Tibial nerve (tissue), 4 donors: Measurements from ENCODE around the gene YPEL4. TPM values are rescaled to one million over a fixed set of nuclear protein-coding genes. Genes with fewer than 3 reads are reported as not detected.
"Not testable (repeated sequence)": the region's sequence is repeated elsewhere in the genome, so short reads cannot be mapped to it uniquely, and the experiment has no call there.

Experiments used
- DNase-seq, 2 donors: peaks; one replicate each; pipeline ENCODE4 v3.0.0-alpha.2; 2019; ENCODE audit warnings: low spot score in 2 of 2
- H3K27ac ChIP-seq, 4 donors: fragments of 200-600 bp; sonication (generic) in 3 of 4; one replicate each; pipeline ENCODE4 v1.5.1; 2017 to 2019; ENCODE audit warnings: mild to moderate bottlenecking in 1 of 4
- H3K27me3 ChIP-seq, 2 donors: fragments of 200-600 bp; sonication (generic) in 1 of 2; one replicate each; pipeline versions ENCODE4 v1.5.1 to v1.6.0; 2017 to 2019
- H3K36me3 ChIP-seq, 3 donors: fragments of 200-600 bp; sonication (generic); one replicate each; pipeline ENCODE4 v1.5.1; 2018 to 2019
- H3K4me1 ChIP-seq, 4 donors: fragments of 200-600 bp; sonication (generic) in 3 of 4; one replicate each; pipeline ENCODE4 v1.5.1; 2017 to 2019
- H3K4me3 ChIP-seq, 4 donors: fragments of 200-600 bp; sonication (generic) in 3 of 4; one replicate each; pipeline ENCODE4 v1.5.1; 2017 to 2019; ENCODE audit warnings: mild to moderate bottlenecking in 1 of 4, moderate library complexity in 1 of 4
- H3K9me3 ChIP-seq, 4 donors: fragments of 200-600 bp; sonication (generic) in 3 of 4; one replicate each; pipeline ENCODE4 v1.5.1; 2017 to 2019
- EP300 ChIP-seq, 2 donors: sonication (generic); formaldehyde crosslinking; IDR thresholded peaks; one replicate each; pipeline ENCODE4 v1.6.1; 2017; ENCODE audit warnings: antibody characterized with exemption in 2 of 2, mild to moderate bottlenecking in 1 of 2
- POLR2A ChIP-seq, 2 donors: fragments of 450-650 bp; IDR thresholded peaks; one replicate each; pipeline ENCODE4 v1.6.1; 2017; ENCODE audit warnings: antibody characterized with exemption in 2 of 2, mild to moderate bottlenecking in 2 of 2, moderate library complexity in 2 of 2
- WGBS, 2 donors: methylation state at CpG; one replicate each; pipeline ENCODE4 v1.1.5; 2018; 5-methylcytosine and 5-hydroxymethylcytosine counted together
- total RNA-seq, 4 donors: library from RNA; depleted of rRNA; stranded (reverse); fragments of >200 nt; gene quantifications; one replicate each; pipeline ENCODE4 v1.1.0, GENCODE V29; 2016
- TF ChIP-seq, protein P1 (sequence below), 5 experiments: fragments of 200-600 bp in 3 of 5; fragments of 450-650 bp in 2 of 5; sonication (generic) in 3 of 5; IDR thresholded peaks; one replicate each; pipeline ENCODE4 v1.5.1; 2016 to 2019; ENCODE audit warnings: antibody characterized with exemption in 5 of 5, mild to moderate bottlenecking in 3 of 5, moderate library complexity in 2 of 5

YPEL4 gene, protein sequence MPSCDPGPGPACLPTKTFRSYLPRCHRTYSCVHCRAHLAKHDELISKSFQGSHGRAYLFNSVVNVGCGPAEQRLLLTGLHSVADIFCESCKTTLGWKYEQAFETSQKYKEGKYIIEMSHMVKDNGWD
- total RNA-seq: 1 to 10 TPM in 1 of 4 donors, under 1 TPM in 3; 0.30 to 1.7 (median 0.41) TPM

GRCh38 chr11:57649826-57650738 is at the start of gene YPEL4:
Gene YPEL4, minus strand, starts transcription at chr11:57649912. Its CDS starts 2,805 bp downstream, at chr11:57647107.
- Histone ChIP-seq H3K4me3 (peak within 1 kb of the TSS; percentile 6 to 55 (median 50)), H3K9me3 (no peaks in the 10 kb centered on the region), H3K27me3 (peaks cover 0 to 30% of the 10 kb centered on the region in 2 donors), H3K36me3 (no peaks in the 10 kb centered on the region), H3K4me1 (peaks cover 0 to 63% (median 41%) of the 10 kb centered on the region in 4 donors), H3K27ac (peak within 1 kb of the TSS in 2 of 4 donors; percentile 71 to 78)
- 7 to 8% methylated on average over 15 of the region's 15 CpGs for WGBS, 2 donors
- TF ChIP-seq POLR2A (IDR thresholded peaks at IDR 0.05): no peak
- peak in 1 of 2 donors; percentile 60 for TF ChIP-seq EP300 (IDR thresholded peaks at IDR 0.05)
- TF ChIP-seq, protein P1, sequence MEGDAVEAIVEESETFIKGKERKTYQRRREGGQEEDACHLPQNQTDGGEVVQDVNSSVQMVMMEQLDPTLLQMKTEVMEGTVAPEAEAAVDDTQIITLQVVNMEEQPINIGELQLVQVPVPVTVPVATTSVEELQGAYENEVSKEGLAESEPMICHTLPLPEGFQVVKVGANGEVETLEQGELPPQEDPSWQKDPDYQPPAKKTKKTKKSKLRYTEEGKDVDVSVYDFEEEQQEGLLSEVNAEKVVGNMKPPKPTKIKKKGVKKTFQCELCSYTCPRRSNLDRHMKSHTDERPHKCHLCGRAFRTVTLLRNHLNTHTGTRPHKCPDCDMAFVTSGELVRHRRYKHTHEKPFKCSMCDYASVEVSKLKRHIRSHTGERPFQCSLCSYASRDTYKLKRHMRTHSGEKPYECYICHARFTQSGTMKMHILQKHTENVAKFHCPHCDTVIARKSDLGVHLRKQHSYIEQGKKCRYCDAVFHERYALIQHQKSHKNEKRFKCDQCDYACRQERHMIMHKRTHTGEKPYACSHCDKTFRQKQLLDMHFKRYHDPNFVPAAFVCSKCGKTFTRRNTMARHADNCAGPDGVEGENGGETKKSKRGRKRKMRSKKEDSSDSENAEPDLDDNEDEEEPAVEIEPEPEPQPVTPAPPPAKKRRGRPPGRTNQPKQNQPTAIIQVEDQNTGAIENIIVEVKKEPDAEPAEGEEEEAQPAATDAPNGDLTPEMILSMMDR (IDR thresholded peaks at IDR 0.05): no peak
- no peak for DNase-seq

DNA sequence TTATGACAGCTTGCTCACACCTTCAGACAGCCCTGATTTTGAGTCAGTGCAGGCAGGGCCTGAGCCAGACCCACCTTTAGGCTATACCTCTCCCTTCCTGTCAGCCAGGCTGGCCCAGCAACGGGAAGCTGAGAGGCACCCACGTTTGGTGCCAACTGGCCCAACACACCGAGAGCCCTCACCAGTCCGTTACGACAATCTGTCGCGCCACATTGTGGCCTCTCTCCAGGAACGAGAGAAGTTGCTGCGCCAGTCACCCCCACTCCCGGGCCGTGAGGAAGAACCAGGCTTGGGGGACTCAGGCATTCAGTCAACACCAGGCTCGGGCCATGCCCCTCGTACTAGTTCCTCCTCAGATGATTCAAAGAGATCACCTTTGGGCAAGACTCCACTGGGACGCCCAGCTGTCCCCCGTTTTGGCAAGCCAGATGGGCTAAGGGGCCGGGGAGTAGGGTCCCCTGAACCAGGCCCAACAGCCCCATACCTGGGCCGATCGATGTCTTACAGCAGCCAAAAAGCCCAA is 49.2 kb upstream of the YPEL4 start:
- H3K36me3 ChIP-seq: peaks cover 7 to 94% (median 45%) of the 10 kb centered on the region in 3 donors
- no peak for TF ChIP-seq POLR2A (IDR thresholded peaks at IDR 0.05)
- TF ChIP-seq EP300 (IDR thresholded peaks at IDR 0.05): no peak
- peaks cover 0 to 3% (median 0%) of the 10 kb centered on the region in 4 donors for H3K4me1 ChIP-seq
- H3K27ac ChIP-seq: no peak overlapping the region
- no peak overlapping the region for H3K4me3 ChIP-seq
- no peaks in the 10 kb centered on the region for H3K9me3 ChIP-seq
- DNase-seq: no peak
- 91% methylated on average over 9 to 18 of the region's 18 CpGs for WGBS, 2 donors
- H3K27me3 ChIP-seq: no peaks in the 10 kb centered on the region

GRCh38 chr11:57690474-57690873 is 40.8 kb upstream of the YPEL4 start:
- WGBS, 2 donors: 96 to 97% methylated on average over 5 of the region's 5 CpGs
- H3K27ac ChIP-seq, H3K4me1 ChIP-seq, H3K4me3 ChIP-seq, H3K27me3 ChIP-seq, H3K9me3 ChIP-seq, DNase-seq: not testable (repeated sequence)
- peaks cover 0 to 99% (median 48%) of the 10 kb centered on the region in 3 donors for H3K36me3 ChIP-seq

- WGBS, 2 donors: 68 to 92% methylated on average over 1 of the region's 1 CpG
- H3K9me3 ChIP-seq: no peaks in the 10 kb centered on the region
These were observed 31.5 kb upstream of the YPEL4 start for GRCh38 chr11:57681168-57681567.

DNA sequence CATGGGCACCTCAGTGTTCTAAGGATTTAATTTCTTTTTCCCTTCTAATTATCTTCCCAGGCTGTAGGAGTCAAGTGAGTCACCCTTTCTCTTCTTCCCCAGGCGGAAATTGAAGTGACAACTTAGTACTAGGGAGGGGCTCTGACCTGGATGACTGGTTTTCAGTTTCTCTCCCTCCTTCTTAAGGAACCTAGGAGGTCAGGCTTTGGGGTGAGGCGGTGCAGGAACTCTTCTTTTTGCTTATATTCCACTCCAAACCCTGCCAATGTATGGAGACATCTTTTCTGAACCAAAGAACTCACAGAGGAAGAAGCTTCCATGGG is 30.8 kb upstream of the YPEL4 start:
- Histone ChIP-seq H3K9me3 (no peaks in the 10 kb centered on the region), H3K27me3 (no peaks in the 10 kb centered on the region), H3K27ac (no peak overlapping the region), H3K4me3 (no peak overlapping the region), H3K4me1 (peaks cover 0 to 44% (median 7%) of the 10 kb centered on the region in 4 donors), H3K36me3 (peaks cover 0 to 66% (median 0%) of the 10 kb centered on the region in 3 donors)
- no peak for DNase-seq
- TF ChIP-seq, protein P1 (IDR thresholded peaks at IDR 0.05): no peak
- TF ChIP-seq EP300 (IDR thresholded peaks at IDR 0.05) (no peak), POLR2A (IDR thresholded peaks at IDR 0.05) (no peak)
- WGBS, 2 donors: 83 to 96% methylated on average over 2 of the region's 2 CpGs

More at GRCh38 chr11:57681168-57681567, 31.5 kb upstream of the YPEL4 start:
- TF ChIP-seq, protein P1 (IDR thresholded peaks at IDR 0.05): no peak
- TF ChIP-seq EP300 (IDR thresholded peaks at IDR 0.05): no peak
- TF ChIP-seq POLR2A (IDR thresholded peaks at IDR 0.05): no peak
- peaks cover 0 to 66% (median 0%) of the 10 kb centered on the region in 3 donors for H3K36me3 ChIP-seq
- H3K27me3 ChIP-seq: no peaks in the 10 kb centered on the region
- H3K27ac ChIP-seq: no peak overlapping the region
- H3K4me3 ChIP-seq: no peak overlapping the region
- DNase-seq: no peak
- H3K4me1 ChIP-seq: peaks cover 0 to 37% (median 6%) of the 10 kb centered on the region in 4 donors

GRCh38 chr11:57679396-57679795 is 29.7 kb upstream of the YPEL4 start:
- 83 to 89% methylated on average over 4 of the region's 4 CpGs for WGBS, 2 donors
- TF ChIP-seq POLR2A (IDR thresholded peaks at IDR 0.05): no peak
- TF ChIP-seq, protein P1 (IDR thresholded peaks at IDR 0.05): no peak
- TF ChIP-seq EP300 (IDR thresholded peaks at IDR 0.05): no peak
- DNase-seq: no peak
- no peaks in the 10 kb centered on the region for H3K27me3 ChIP-seq
- peaks cover 0 to 64% (median 0%) of the 10 kb centered on the region in 3 donors for H3K36me3 ChIP-seq
- no peak overlapping the region for H3K27ac ChIP-seq
- no peak overlapping the region for H3K4me3 ChIP-seq
- H3K9me3 ChIP-seq: no peaks in the 10 kb centered on the region
- H3K4me1 ChIP-seq: peaks cover 0 to 55% (median 7%) of the 10 kb centered on the region in 4 donors
